Stimulated activated CD4-positive, alpha-beta T cell treated with anti-CD3 and anti-CD28 coated beads, Interleukin-1b, Interleukin-23, amount 100 ng/mL, for 4 hours (primary cell): ENCODE results near the gene MORC2.
A peak's percentile ranks its signal among the peaks of the same experiment; 100 is the strongest.

Source experiments
- DNase-seq, 2 donors: peaks; one replicate each; pipeline ENCODE4 v3.0.0-alpha.2; 2020; ENCODE audit warnings: low read depth in 2 of 2

MORC2 gene

GRCh38 chr22:30968015-30968923, at the start of gene MORC2:
TSS of gene MORC2 (minus strand) at chr22:30968774. CDS start at chr22:30967889, 885 bp downstream.
- no peak for DNase-seq

- DNase-seq, result no peak
These were observed 37.0 kb upstream of the MORC2 start for GRCh38 chr22:31005535-31005934.

GRCh38 chr22:31001124-31001770, 32.7 kb upstream of the MORC2 start:
- no peak for DNase-seq

- no peak for DNase-seq
These were observed 29.8 kb upstream of the MORC2 start for GRCh38 chr22:30998329-30998728.

GRCh38 chr22:30996462-30996861, 27.9 kb upstream of the MORC2 start:
- DNase-seq, result no peak

GRCh38 chr22:30994960-30995359, 26.4 kb upstream of the MORC2 start:
- no peak for DNase-seq

- DNase-seq, result no peak
These were observed 24.0 kb upstream of the MORC2 start for GRCh38 chr22:30992565-30992964.

GRCh38 chr22:30990690-30991089, 22.1 kb upstream of the MORC2 start:
- no peak for DNase-seq

GRCh38 chr22:30989474-30989873, 20.9 kb upstream of the MORC2 start:
- no peak for DNase-seq

- no peak for DNase-seq
These were observed 17.1 kb upstream of the MORC2 start for GRCh38 chr22:30985561-30986208.

- no peak for DNase-seq
These were observed 15.7 kb upstream of the MORC2 start for GRCh38 chr22:30984317-30984716.

GRCh38 chr22:30982512-30982911, 13.9 kb upstream of the MORC2 start:
- DNase-seq, result no peak

GRCh38 chr22:30979932-30980331, 11.4 kb upstream of the MORC2 start:
- DNase-seq, result no peak

GRCh38 chr22:30978304-30978962, 9.9 kb upstream of the MORC2 start:
- no peak for DNase-seq

- DNase-seq, result no peak
These were observed 1.8 kb upstream of the MORC2 start for GRCh38 chr22:30970356-30970746.

- no peak for DNase-seq
These were observed 1.2 kb upstream of the MORC2 start for GRCh38 chr22:30969532-30970355.

- peak; percentile 95 to 96 for DNase-seq
These were observed 454 bp upstream of the MORC2 start, which contains the start of gene TUG1 for GRCh38 chr22:30968924-30969531. TSS of gene TUG1 (plus strand) at chr22:30969265.

- DNase-seq, result no peak
These were observed 3.7 kb downstream of the MORC2 start for GRCh38 chr22:30964858-30965257.

- DNase-seq, result no peak
These were observed 13.4 kb downstream of the MORC2 start for GRCh38 chr22:30955153-30955552.

GRCh38 chr22:30953206-30953605, 15.4 kb downstream of the MORC2 start:
- no peak for DNase-seq
